ENCODE measurements around the gene FN3KRP.

- TF ChIP-seq EZH2phosphoT487 (IDR thresholded peaks at IDR 0.05; ENCODE audit: low read depth) = no peak
- no peak for TF ChIP-seq CTCF (IDR thresholded peaks at IDR 0.05; ENCODE audit: low read depth, low read length)
Measured at GRCh38 chr17:82697808-82698064, 18.8 kb upstream of the FN3KRP start.

Measured in OCI-LY3 (cell line).